ENCODE results near the gene PLCB4. TPM values are rescaled to one million over a fixed set of nuclear protein-coding genes. Genes with fewer than 3 reads are reported as not detected.

PLCB4 gene
- total RNA-seq, 1 donor from 2014 or later, result 12.0 TPM

- DNase-seq (ENCODE audit: extremely low spot score in 2 of 2), result no peak
- Histone ChIP-seq H3K36me3 (no peaks in the 10 kb centered on the region), H3K27ac (no peak overlapping the region), H3K27me3 (no peaks in the 10 kb centered on the region), H3K4me3 (no peak overlapping the region), H3K4me1 (no peaks in the 10 kb centered on the region), H3K9me3 (no peaks in the 10 kb centered on the region)
- intact Hi-C loops (cut with DNase I), result no loop called here
- TF ChIP-seq, protein P1, sequence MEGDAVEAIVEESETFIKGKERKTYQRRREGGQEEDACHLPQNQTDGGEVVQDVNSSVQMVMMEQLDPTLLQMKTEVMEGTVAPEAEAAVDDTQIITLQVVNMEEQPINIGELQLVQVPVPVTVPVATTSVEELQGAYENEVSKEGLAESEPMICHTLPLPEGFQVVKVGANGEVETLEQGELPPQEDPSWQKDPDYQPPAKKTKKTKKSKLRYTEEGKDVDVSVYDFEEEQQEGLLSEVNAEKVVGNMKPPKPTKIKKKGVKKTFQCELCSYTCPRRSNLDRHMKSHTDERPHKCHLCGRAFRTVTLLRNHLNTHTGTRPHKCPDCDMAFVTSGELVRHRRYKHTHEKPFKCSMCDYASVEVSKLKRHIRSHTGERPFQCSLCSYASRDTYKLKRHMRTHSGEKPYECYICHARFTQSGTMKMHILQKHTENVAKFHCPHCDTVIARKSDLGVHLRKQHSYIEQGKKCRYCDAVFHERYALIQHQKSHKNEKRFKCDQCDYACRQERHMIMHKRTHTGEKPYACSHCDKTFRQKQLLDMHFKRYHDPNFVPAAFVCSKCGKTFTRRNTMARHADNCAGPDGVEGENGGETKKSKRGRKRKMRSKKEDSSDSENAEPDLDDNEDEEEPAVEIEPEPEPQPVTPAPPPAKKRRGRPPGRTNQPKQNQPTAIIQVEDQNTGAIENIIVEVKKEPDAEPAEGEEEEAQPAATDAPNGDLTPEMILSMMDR (IDR thresholded peaks at IDR 0.05), result no peak
- TF ChIP-seq POLR2A (IDR thresholded peaks at IDR 0.05) (no peak), POLR2AphosphoS5 (IDR thresholded peaks at IDR 0.05; ENCODE audit: insufficient read depth in 1 of 2, low read depth in 1 of 2) (no peak)
Observed at GRCh38 chr20:9202420-9203080, 133.7 kb downstream of the PLCB4 start.

DNA sequence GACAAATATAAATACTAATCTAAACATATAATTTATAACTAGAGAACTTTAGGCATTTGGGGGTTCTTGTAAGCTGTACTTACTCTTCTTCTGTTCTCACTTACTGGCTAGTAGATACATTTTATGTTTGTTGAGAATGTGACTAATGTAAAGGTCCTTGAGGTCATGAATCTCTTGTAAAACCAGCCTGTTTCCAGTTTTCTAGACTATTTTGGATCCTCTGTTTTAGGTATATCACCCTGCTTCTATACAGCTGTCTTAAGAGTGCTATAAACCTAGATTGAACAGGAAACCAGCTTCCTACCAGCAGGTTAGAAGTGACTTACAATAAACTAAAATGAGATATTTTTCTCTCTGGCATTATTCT is 134.2 kb downstream of the PLCB4 start:
- TF ChIP-seq, protein P1 (IDR thresholded peaks at IDR 0.05), result no peak
- TF ChIP-seq POLR2AphosphoS5 (IDR thresholded peaks at IDR 0.05; ENCODE audit: insufficient read depth in 1 of 2, low read depth in 1 of 2) (no peak), POLR2A (IDR thresholded peaks at IDR 0.05) (no peak)
- intact Hi-C loops (cut with DNase I), result no loop called here
- no peaks in the 10 kb centered on the region for H3K9me3 ChIP-seq
- H3K27ac ChIP-seq, result no peak overlapping the region
- no peaks in the 10 kb centered on the region for H3K27me3 ChIP-seq
- no peak overlapping the region for H3K4me3 ChIP-seq
- no peaks in the 10 kb centered on the region for H3K36me3 ChIP-seq
- no peaks in the 10 kb centered on the region for H3K4me1 ChIP-seq
- DNase-seq (ENCODE audit: extremely low spot score in 2 of 2), result no peak

GRCh38 chr20:9204979-9205378 is 136.1 kb downstream of the PLCB4 start:
- intact Hi-C loops (cut with DNase I), result no loop called here

GRCh38 chr20:9206486-9206885 is 137.6 kb downstream of the PLCB4 start:
- no peak for TF ChIP-seq POLR2AphosphoS5 (IDR thresholded peaks at IDR 0.05; ENCODE audit: insufficient read depth in 1 of 2, low read depth in 1 of 2)
- TF ChIP-seq POLR2A (IDR thresholded peaks at IDR 0.05), result no peak
- H3K36me3 ChIP-seq, result no peaks in the 10 kb centered on the region
- intact Hi-C loops (cut with DNase I), result no loop called here

More at GRCh38 chr20:9204979-9205378, 136.1 kb downstream of the PLCB4 start:
- Histone ChIP-seq H3K27ac (no peak overlapping the region), H3K9me3 (no peaks in the 10 kb centered on the region), H3K27me3 (no peaks in the 10 kb centered on the region), H3K4me3 (no peak overlapping the region), H3K36me3 (no peaks in the 10 kb centered on the region), H3K4me1 (no peaks in the 10 kb centered on the region)
- no peak for TF ChIP-seq POLR2AphosphoS5 (IDR thresholded peaks at IDR 0.05; ENCODE audit: insufficient read depth in 1 of 2, low read depth in 1 of 2)
- TF ChIP-seq POLR2A (IDR thresholded peaks at IDR 0.05), result no peak
- TF ChIP-seq, protein P1 (IDR thresholded peaks at IDR 0.05), result no peak
- no peak for DNase-seq (ENCODE audit: extremely low spot score in 2 of 2)

DNA sequence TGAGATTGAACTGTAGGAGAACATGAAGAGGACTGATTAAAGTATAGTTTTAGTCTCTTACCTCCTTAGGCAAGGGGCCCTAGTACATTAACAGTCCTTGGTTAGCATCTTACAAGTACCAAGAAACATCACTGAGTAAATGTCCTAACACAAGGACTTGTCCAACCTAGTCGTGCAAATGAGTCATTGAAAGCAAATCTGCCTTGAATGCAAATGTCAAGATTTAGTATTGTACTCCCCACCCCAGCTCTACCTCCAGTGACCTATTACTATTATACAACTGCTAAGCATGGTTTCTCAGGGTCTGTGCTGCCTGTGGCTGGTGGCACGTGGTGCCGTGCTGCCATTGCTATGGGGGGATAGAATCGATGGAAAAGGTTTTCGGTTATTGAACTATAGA is 138.4 kb downstream of the PLCB4 start:
- no peak for DNase-seq (ENCODE audit: extremely low spot score in 2 of 2)
- intact Hi-C loops (cut with DNase I), result no loop called here
- no peak overlapping the region for H3K4me3 ChIP-seq
- H3K27ac ChIP-seq, result no peak overlapping the region
- H3K9me3 ChIP-seq, result no peaks in the 10 kb centered on the region
- TF ChIP-seq POLR2AphosphoS5 (IDR thresholded peaks at IDR 0.05; ENCODE audit: insufficient read depth in 1 of 2, low read depth in 1 of 2), result no peak
- no peak for TF ChIP-seq POLR2A (IDR thresholded peaks at IDR 0.05)
- H3K27me3 ChIP-seq, result no peaks in the 10 kb centered on the region
- H3K36me3 ChIP-seq, result no peaks in the 10 kb centered on the region
- no peaks in the 10 kb centered on the region for H3K4me1 ChIP-seq

More at GRCh38 chr20:9206486-9206885, 137.6 kb downstream of the PLCB4 start:
- Histone ChIP-seq H3K27me3 (no peaks in the 10 kb centered on the region), H3K4me3 (no peak overlapping the region), H3K9me3 (no peaks in the 10 kb centered on the region), H3K27ac (no peak overlapping the region), H3K4me1 (no peaks in the 10 kb centered on the region)
- DNase-seq (ENCODE audit: extremely low spot score in 2 of 2), result no peak

DNA sequence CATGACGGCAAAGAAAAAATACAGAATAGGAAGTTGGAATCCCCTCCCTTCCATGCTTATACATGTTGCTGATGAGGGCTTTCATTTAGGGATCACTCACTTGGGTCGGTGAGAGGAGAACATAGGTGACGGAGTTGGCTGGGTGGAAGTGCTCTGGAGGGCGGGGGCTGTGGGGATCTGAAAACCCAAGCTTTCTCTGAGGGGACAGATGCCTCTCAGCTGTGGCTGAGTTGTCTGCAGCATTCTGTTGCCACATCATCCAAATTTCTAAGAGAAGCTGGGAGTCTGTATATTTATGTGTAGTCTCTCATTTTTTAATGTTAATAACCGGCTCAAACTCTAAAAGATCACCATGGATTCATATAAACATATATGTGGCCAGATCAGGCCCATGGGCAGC is 141.5 kb downstream of the PLCB4 start:
- H3K27me3 ChIP-seq, result no peaks in the 10 kb centered on the region
- TF ChIP-seq, protein P1 (IDR thresholded peaks at IDR 0.05), result no peak
- TF ChIP-seq POLR2AphosphoS5 (IDR thresholded peaks at IDR 0.05; ENCODE audit: insufficient read depth in 1 of 2, low read depth in 1 of 2) (no peak), POLR2A (IDR thresholded peaks at IDR 0.05) (no peak)
- no peak overlapping the region for H3K27ac ChIP-seq
- intact Hi-C loops (cut with DNase I), result loop anchor here (2.0 kb wide), 1 partner anchor 48 kb away; no protein-coding TSS in a partner anchor
- no peak for DNase-seq (ENCODE audit: extremely low spot score in 2 of 2)
- H3K4me3 ChIP-seq, result no peak overlapping the region
- H3K9me3 ChIP-seq, result no peaks in the 10 kb centered on the region
- H3K4me1 ChIP-seq, result peaks cover 14% of the 10 kb centered on the region
- H3K36me3 ChIP-seq, result no peaks in the 10 kb centered on the region

Measured in vagina (tissue), 2 donors.